HepG2 (cell line): ENCODE measurements around the gene DNAJA1. TPM values are rescaled to one million over a fixed set of nuclear protein-coding genes. Genes with fewer than 3 reads are reported as not detected.

Experiments
- AHR ChIP-seq: IDR thresholded peaks from 2 replicates; pipeline ENCODE4 v1.6.1; 2018; ENCODE audit warnings: missing genetic modification reagents, missing compliant biosample characterization
- E2F2 ChIP-seq: sonication (generic); formaldehyde crosslinking; IDR thresholded peaks from 2 replicates; pipeline ENCODE4 v1.4.0; 2020; ENCODE audit warnings: missing genetic modification reagents, borderline replicate concordance
- FOXA3 ChIP-seq: IDR thresholded peaks from 2 replicates; pipeline ENCODE4 v1.6.1; 2016; ENCODE audit warnings: missing genetic modification reagents, missing compliant biosample characterization
- HNRNPLL ChIP-seq: fragments of 200-400 bp; formaldehyde crosslinking; IDR thresholded peaks from 2 replicates; pipeline ENCODE4 v1.6.1; 2017; ENCODE audit warnings: mild to moderate bottlenecking, low read depth, low read length; ENCODE audit not compliant: poor library complexity, severe bottlenecking
- LCORL ChIP-seq, 2 experiments: fragments of 450-650 bp in 1 of 2; sonication (generic) in 1 of 2; formaldehyde crosslinking in 1 of 2; IDR thresholded peaks; 2 replicates each; pipeline versions ENCODE4 v1.5.0 to v1.6.1; 2017 to 2020; ENCODE audit warnings: antibody characterized with exemption in 1 of 2, missing genetic modification reagents in 1 of 2
- NBN ChIP-seq: fragments of 450-650 bp; conservative IDR thresholded peaks from 2 replicates; pipeline ENCODE4 v1.6.1; 2017
- RARA ChIP-seq: IDR thresholded peaks from 2 replicates; pipeline ENCODE4 v1.6.1; 2016; ENCODE audit warnings: missing genetic modification reagents, missing compliant biosample characterization
- RERE ChIP-seq: IDR thresholded peaks from 2 replicates; pipeline ENCODE4 v1.6.1; 2016; ENCODE audit warnings: low read depth, missing genetic modification reagents, missing compliant biosample characterization
- SIN3A ChIP-seq: IDR thresholded peaks from 2 replicates; pipeline ENCODE4 v1.6.1; 2011; ENCODE audit warnings: low read depth, mild to moderate bottlenecking, control low read depth, low read length, borderline replicate concordance
- USF2 ChIP-seq, 2 experiments: sonication (generic) in 1 of 2; formaldehyde crosslinking in 1 of 2; IDR thresholded peaks; 2 replicates each; pipeline versions ENCODE4 v1.5.1 to v1.6.1; 2011 to 2020; ENCODE audit warnings: borderline replicate concordance in 1 of 2, low read depth in 1 of 2, low read length in 1 of 2, mild to moderate bottlenecking in 1 of 2, missing genetic modification reagents in 1 of 2, moderate library complexity in 1 of 2
- ZNF513 ChIP-seq: sonication (generic); formaldehyde crosslinking; conservative IDR thresholded peaks from 2 replicates; pipeline ENCODE4 v1.5.0; 2020; ENCODE audit warnings: missing genetic modification reagents
- ZNF597 ChIP-seq: sonication (generic); formaldehyde crosslinking; IDR thresholded peaks from 2 replicates; pipeline ENCODE4 v1.5.0; 2020; ENCODE audit warnings: missing genetic modification reagents
- ZNF644 ChIP-seq: IDR thresholded peaks from 2 replicates; pipeline ENCODE4 v1.6.1; 2016; ENCODE audit warnings: low read depth
- ZNF740 ChIP-seq: sonication (generic); formaldehyde crosslinking; IDR thresholded peaks from 2 replicates; pipeline ENCODE4 v1.4.0; 2020; ENCODE audit warnings: missing genetic modification reagents
- polyA plus RNA-seq, 8 experiments: library from polyadenylated mRNA; depleted of rRNA in 3 of 8; stranded (reverse) in 7 of 8; unstranded in 1 of 8; fragments of >200 nt; fragmentation: Illumina TruSeq in 4 of 8; extraction: Trizol in 4 of 8; gene quantifications; 2 replicates each; pipeline versions ENCODE4 v1.2.1 to v1.2.3, GENCODE V29; 2011 to 2016; ENCODE audit warnings: low read depth in 4 of 8, missing spikeins in 1 of 8, mixed read lengths in 1 of 8; ENCODE audit not compliant: insufficient read depth in 1 of 8
- total RNA-seq, 5 experiments: library from RNA; depleted of rRNA; stranded (reverse); fragments of >200 nt; fragmentation: Illumina TruSeq; extraction: Trizol; gene quantifications; 2 replicates each; pipeline ENCODE4 v1.2.3, GENCODE V29; 2016; ENCODE audit warnings: low read depth in 1 of 5

DNAJA1 gene
- total and polyA plus RNA-seq, 2 of the 13 experiments (the other 11 are each of a cell fraction or from before 2014, with no cell fraction given) = 95.9 to 306 TPM

GRCh38 chr9:33025572-33026342 is 684 bp downstream of the DNAJA1 start (continued):
- TF ChIP-seq FOXA3 (CRISPR knock-in tag) (no peak; the same call in 1 of the 2 replicates), RERE (no peak), HNRNPLL (no peak), USF2 (IDR thresholded peaks at IDR 0.05; ENCODE audit: low read depth, low read length) (no peak), USF2 (CRISPR knock-in tag; IDR thresholded peaks at IDR 0.05; ENCODE audit: borderline replicate concordance) (no peak), LCORL (IDR thresholded peaks at IDR 0.05) (no peak), LCORL (CRISPR knock-in tag; IDR thresholded peaks at IDR 0.05) (peak; percentile 57; the same call in 1 of the 2 replicates), RARA (CRISPR knock-in tag) (no peak), E2F2 (CRISPR knock-in tag) (no peak), ZNF513 (CRISPR knock-in tag) (no peak), SIN3A (no peak), NBN (no peak), AHR (CRISPR knock-in tag) (no peak), ZNF597 (CRISPR knock-in tag) (no peak), ZNF644 (CRISPR knock-in tag) (no peak), ZNF740 (CRISPR knock-in tag) (peak; percentile 84)
